Stimulated activated CD8-positive, alpha-beta memory T cell treated with anti-CD3 and anti-CD28 coated beads, Interleukin-12 subunit alpha, Interleukin-12 subunit beta, amount 100 ng/mL, for 4 hours (primary cell): ENCODE results near the gene KDM2B.
"Not testable (repeated sequence)": the region's sequence is repeated elsewhere in the genome, so short reads cannot be mapped to it uniquely, and the experiment has no call there.

Source experiments
- DNase-seq: peaks from one replicate; pipeline ENCODE4 v3.0.0-alpha.2; 2020; ENCODE audit warnings: low read depth

The KDM2B gene

GRCh38 chr12:121503395-121503794 lies 77.4 kb downstream of the KDM2B start:
- DNase-seq, result no peak

GRCh38 chr12:121501946-121502345 lies 78.9 kb downstream of the KDM2B start:
- no peak for DNase-seq

GRCh38 chr12:121499929-121500793 lies 80.7 kb downstream of the KDM2B start:
- DNase-seq, result peak; percentile 49

- DNase-seq, result no peak
These were observed 85.1 kb downstream of the KDM2B start for GRCh38 chr12:121495746-121496145.

- DNase-seq, result peak; percentile 29
These were observed 86.6 kb downstream of the KDM2B start for GRCh38 chr12:121494093-121494787.

GRCh38 chr12:121490401-121491281 lies 90.2 kb downstream of the KDM2B start:
- DNase-seq, result no peak

GRCh38 chr12:121489874-121490273 lies 90.9 kb downstream of the KDM2B start:
- no peak for DNase-seq

- no peak for DNase-seq
These were observed 95.9 kb downstream of the KDM2B start for GRCh38 chr12:121484967-121485366.

- not testable (repeated sequence) for DNase-seq
These were observed 96.3 kb downstream of the KDM2B start for GRCh38 chr12:121484564-121484963.

GRCh38 chr12:121483949-121484348 lies 96.9 kb downstream of the KDM2B start:
- no peak for DNase-seq

GRCh38 chr12:121476477-121476876 lies 104.3 kb downstream of the KDM2B start:
- DNase-seq, result no peak

- DNase-seq, result no peak
These were observed 105.5 kb downstream of the KDM2B start for GRCh38 chr12:121475279-121475678.

- no peak for DNase-seq
These were observed 108.5 kb downstream of the KDM2B start for GRCh38 chr12:121472150-121472905.

GRCh38 chr12:121470751-121471150 lies 110.1 kb downstream of the KDM2B start:
- DNase-seq, result no peak

GRCh38 chr12:121468499-121468801 lies 112.4 kb downstream of the KDM2B start:
- no peak for DNase-seq

- DNase-seq, result peak; percentile 3
These were observed 113.0 kb downstream of the KDM2B start for GRCh38 chr12:121467638-121468498.

GRCh38 chr12:121466794-121467637 lies 113.8 kb downstream of the KDM2B start:
- peak; percentile 87 for DNase-seq

GRCh38 chr12:121465921-121466793 lies 114.7 kb downstream of the KDM2B start:
- DNase-seq, result peak; percentile 37

GRCh38 chr12:121464331-121464730 lies 116.5 kb downstream of the KDM2B start:
- DNase-seq, result no peak
